Measurements from ENCODE around the gene NDUFAF2.

GRCh38 chr5:61026004-61026403 is 81.0 kb downstream of the NDUFAF2 start:
- TF ChIP-seq SRF (IDR thresholded peaks at IDR 0.05; ENCODE audit: low read depth in 2 of 2, low read length in 2 of 2) = no peak
- TF ChIP-seq RAD21 (IDR thresholded peaks at IDR 0.05; ENCODE audit: insufficient read depth, low read depth, low read length) = no peak
- TF ChIP-seq NR2C2 (IDR thresholded peaks at IDR 0.05; ENCODE audit: borderline replicate concordance, control insufficient read depth, insufficient read length, low read depth) = no peak
- TF ChIP-seq REST (IDR thresholded peaks at IDR 0.05; ENCODE audit: low read depth, low read length) = no peak
- no peak for TF ChIP-seq FOXM1 (IDR thresholded peaks at IDR 0.05; ENCODE audit: low read depth, low read length)
- no peak for TF ChIP-seq CTCF (IDR thresholded peaks at IDR 0.05 in 2 of 3, conservative IDR thresholded peaks at IDR 0.05 in 1 of 3; ENCODE audit: control insufficient read depth in 2 of 3, extremely low read depth in 1 of 3, insufficient read depth in 1 of 3, low read depth in 3 of 3, low read length in 3 of 3)
- TF ChIP-seq BCLAF1 (IDR thresholded peaks at IDR 0.05) = no peak
- no peak for TF ChIP-seq E4F1 (IDR thresholded peaks at IDR 0.05; ENCODE audit: borderline replicate concordance, partially characterized antibody)
- no peak for TF ChIP-seq RAD51 (IDR thresholded peaks at IDR 0.05)
